Sigmoid colon (tissue), 4 donors: ENCODE data around the gene HDGFL2.

Experiments used
- POLR2AphosphoS5 ChIP-seq, 4 donors: sonication (generic); formaldehyde crosslinking; IDR thresholded peaks; one replicate each; pipeline ENCODE4 v1.6.1; 2017; ENCODE audit warnings: antibody characterized with exemption in 4 of 4
- TF ChIP-seq, protein P1 (sequence below), 4 experiments: fragments of 450-650 bp in 3 of 4; fragments of 200-600 bp in 1 of 4; IDR thresholded peaks; one replicate each; pipeline ENCODE4 v1.5.1; 2016 to 2019; ENCODE audit warnings: antibody characterized with exemption in 4 of 4, mild to moderate bottlenecking in 3 of 4, moderate library complexity in 2 of 4

DNA sequence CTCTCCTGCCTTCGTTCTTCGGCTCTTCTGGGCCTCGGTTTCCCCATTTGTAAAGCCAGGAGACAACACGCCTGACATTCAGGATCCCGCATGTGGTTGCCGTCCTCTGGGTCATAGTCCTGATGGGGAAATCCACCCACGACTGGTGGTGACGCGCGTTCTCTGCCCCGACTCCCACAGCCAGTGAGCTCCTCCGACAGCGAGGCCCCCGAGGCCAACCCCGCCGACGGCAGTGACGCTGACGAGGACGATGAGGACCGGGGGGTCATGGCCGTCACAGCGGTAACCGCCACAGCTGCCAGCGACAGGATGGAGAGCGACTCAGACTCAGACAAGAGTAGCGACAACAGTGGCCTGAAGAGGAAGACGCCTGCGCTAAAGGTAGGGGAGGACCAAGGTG, 16.4 kb downstream of the HDGFL2 start:
- TF ChIP-seq, protein P1, sequence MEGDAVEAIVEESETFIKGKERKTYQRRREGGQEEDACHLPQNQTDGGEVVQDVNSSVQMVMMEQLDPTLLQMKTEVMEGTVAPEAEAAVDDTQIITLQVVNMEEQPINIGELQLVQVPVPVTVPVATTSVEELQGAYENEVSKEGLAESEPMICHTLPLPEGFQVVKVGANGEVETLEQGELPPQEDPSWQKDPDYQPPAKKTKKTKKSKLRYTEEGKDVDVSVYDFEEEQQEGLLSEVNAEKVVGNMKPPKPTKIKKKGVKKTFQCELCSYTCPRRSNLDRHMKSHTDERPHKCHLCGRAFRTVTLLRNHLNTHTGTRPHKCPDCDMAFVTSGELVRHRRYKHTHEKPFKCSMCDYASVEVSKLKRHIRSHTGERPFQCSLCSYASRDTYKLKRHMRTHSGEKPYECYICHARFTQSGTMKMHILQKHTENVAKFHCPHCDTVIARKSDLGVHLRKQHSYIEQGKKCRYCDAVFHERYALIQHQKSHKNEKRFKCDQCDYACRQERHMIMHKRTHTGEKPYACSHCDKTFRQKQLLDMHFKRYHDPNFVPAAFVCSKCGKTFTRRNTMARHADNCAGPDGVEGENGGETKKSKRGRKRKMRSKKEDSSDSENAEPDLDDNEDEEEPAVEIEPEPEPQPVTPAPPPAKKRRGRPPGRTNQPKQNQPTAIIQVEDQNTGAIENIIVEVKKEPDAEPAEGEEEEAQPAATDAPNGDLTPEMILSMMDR (IDR thresholded peaks at IDR 0.05) = no peak
- no peak for TF ChIP-seq POLR2AphosphoS5 (IDR thresholded peaks at IDR 0.05)
